ENCODE data around the gene VPS52. TPM values are rescaled to one million over a fixed set of nuclear protein-coding genes. Genes with fewer than 3 reads are reported as not detected.

VPS52 gene
- total and polyA plus RNA-seq, 2 donors (not counting 1 experiment from before 2014, with no cell fraction given) = 100 to 144 TPM

GRCh38 chr6:33280539-33280938 lies 8.9 kb upstream of the VPS52 start:
- Histone ChIP-seq H3K27me3 (replicated peaks in 1 of 4; ENCODE audit: control extremely low read depth in 1 of 4, control insufficient read depth in 3 of 4, insufficient read depth in 4 of 4, low read length in 3 of 4) (no peaks in the 10 kb centered on the region), H3K79me2 (ENCODE audit: control insufficient read depth, insufficient read depth, low read length) (peaks cover 14% of the 10 kb centered on the region), H3K4me1 (ENCODE audit: control insufficient read depth in 2 of 2, insufficient read depth in 2 of 2, low read length in 2 of 2) (peaks cover 23 to 34% of the 10 kb centered on the region in 2 donors), H3K36me3 (replicated peaks in 1 of 2; ENCODE audit: control extremely low read depth in 1 of 2, control insufficient read depth in 1 of 2, extremely low read depth in 1 of 2, insufficient read depth in 2 of 2, low read length in 1 of 2) (peaks cover 0 to 53% of the 10 kb centered on the region in 2 experiments), H3K27ac (ENCODE audit: low read length in 2 of 2) (no peak overlapping the region), H4K20me1 (ENCODE audit: control insufficient read depth, insufficient read depth, low read length, poor library complexity, severe bottlenecking) (peaks cover 41% of the 10 kb centered on the region), H3K9ac (ENCODE audit: low read length) (no peak overlapping the region), H3K4me2 (replicated peaks; ENCODE audit: low read depth, low read length, poor library complexity, severe bottlenecking) (no peak overlapping the region), H3K4me3 (ENCODE audit: control extremely low read depth in 1 of 5, extremely low read depth in 1 of 5, insufficient read depth in 1 of 5, low read depth in 2 of 5, low read length in 4 of 5) (no peak overlapping the region), H3K9me3 (ENCODE audit: control extremely low read depth in 1 of 3, control insufficient read depth in 2 of 3, insufficient read depth in 1 of 3, low read length in 2 of 3) (no peaks in the 10 kb centered on the region), H2AFZ (ENCODE audit: insufficient read depth, low read depth, low read length, poor library complexity, severe bottlenecking) (no peak overlapping the region)
- ChIA-PET POLR2A (no interaction called here), CTCF (interaction anchor here (0.7 to 0.8 kb wide), 2 partner anchors 9 to 64 kb away, joined by 3 read pairs; partner anchors contain the start of genes RPS18 and VPS52)
- TF ChIP-seq, protein P1, sequence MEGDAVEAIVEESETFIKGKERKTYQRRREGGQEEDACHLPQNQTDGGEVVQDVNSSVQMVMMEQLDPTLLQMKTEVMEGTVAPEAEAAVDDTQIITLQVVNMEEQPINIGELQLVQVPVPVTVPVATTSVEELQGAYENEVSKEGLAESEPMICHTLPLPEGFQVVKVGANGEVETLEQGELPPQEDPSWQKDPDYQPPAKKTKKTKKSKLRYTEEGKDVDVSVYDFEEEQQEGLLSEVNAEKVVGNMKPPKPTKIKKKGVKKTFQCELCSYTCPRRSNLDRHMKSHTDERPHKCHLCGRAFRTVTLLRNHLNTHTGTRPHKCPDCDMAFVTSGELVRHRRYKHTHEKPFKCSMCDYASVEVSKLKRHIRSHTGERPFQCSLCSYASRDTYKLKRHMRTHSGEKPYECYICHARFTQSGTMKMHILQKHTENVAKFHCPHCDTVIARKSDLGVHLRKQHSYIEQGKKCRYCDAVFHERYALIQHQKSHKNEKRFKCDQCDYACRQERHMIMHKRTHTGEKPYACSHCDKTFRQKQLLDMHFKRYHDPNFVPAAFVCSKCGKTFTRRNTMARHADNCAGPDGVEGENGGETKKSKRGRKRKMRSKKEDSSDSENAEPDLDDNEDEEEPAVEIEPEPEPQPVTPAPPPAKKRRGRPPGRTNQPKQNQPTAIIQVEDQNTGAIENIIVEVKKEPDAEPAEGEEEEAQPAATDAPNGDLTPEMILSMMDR (IDR thresholded peaks at IDR 0.05) = no peak
- TF ChIP-seq EZH2 (IDR thresholded peaks at IDR 0.05; ENCODE audit: borderline replicate concordance, insufficient read depth, low read depth, low read length, poor library complexity, severe bottlenecking) = no peak
- DNase-seq (no peak), ATAC-seq (ENCODE audit: low read depth) (no peak)
- Mint-ChIP-seq H3K27ac (peak overlapping the region; percentile 73), H3K27me3 (no peaks in the 10 kb centered on the region), H3K9me3 (ENCODE audit: insufficient read depth) (no peaks in the 10 kb centered on the region), H3K4me1 (peaks cover 40% of the 10 kb centered on the region), H3K4me3 (no peak overlapping the region)
- WGBS (ENCODE audit: insufficient coverage) = 100% methylated on average over 1 of the region's 6 CpGs
- intact Hi-C loops (cut with micrococcal nuclease) = no loop called here

GRCh38 chr6:33279971-33280511 lies 8.4 kb upstream of the VPS52 start:
- ChIA-PET CTCF (interaction anchor here (1.4 to 3.9 kb wide), 3 partner anchors 9 to 65 kb away, joined by 3 to 41 read pairs (median 32); partner anchors contain the start of genes PFDN6, RGL2 and WDR46), POLR2A (interaction anchor here (0.7 kb wide), 1 partner anchor 344 kb away, joined by 3 read pairs; no protein-coding TSS in a partner anchor)
- DNase-seq = peak; percentile 49
- no peak overlapping the region for H3K4me2 ChIP-seq (replicated peaks; ENCODE audit: low read depth, low read length, poor library complexity, severe bottlenecking)
- peak overlapping the region; percentile 46 for H3K27ac Mint-ChIP-seq
- intact Hi-C loops (cut with micrococcal nuclease) = no loop called here
- H3K4me3 Mint-ChIP-seq = no peak overlapping the region
- H3K4me1 ChIP-seq (ENCODE audit: control insufficient read depth in 2 of 2, insufficient read depth in 2 of 2, low read length in 2 of 2) = peaks cover 28 to 39% of the 10 kb centered on the region in 2 donors
- H3K27ac ChIP-seq (ENCODE audit: low read length in 2 of 2) = no peak overlapping the region
- no peaks in the 10 kb centered on the region for H3K9me3 Mint-ChIP-seq (ENCODE audit: insufficient read depth)
- H3K36me3 ChIP-seq (replicated peaks in 1 of 2; ENCODE audit: control extremely low read depth in 1 of 2, control insufficient read depth in 1 of 2, extremely low read depth in 1 of 2, insufficient read depth in 2 of 2, low read length in 1 of 2) = peaks cover 0 to 54% of the 10 kb centered on the region in 2 experiments
- peaks cover 42% of the 10 kb centered on the region for H3K4me1 Mint-ChIP-seq
- WGBS (ENCODE audit: insufficient coverage) = 90% methylated on average over 2 of the region's 5 CpGs
- no peak overlapping the region for H3K9ac ChIP-seq (ENCODE audit: low read length)
- no peak overlapping the region for H3K4me3 ChIP-seq (ENCODE audit: control extremely low read depth in 1 of 5, extremely low read depth in 1 of 5, insufficient read depth in 1 of 5, low read depth in 2 of 5, low read length in 4 of 5)
- no peak overlapping the region for H2AFZ ChIP-seq (ENCODE audit: insufficient read depth, low read depth, low read length, poor library complexity, severe bottlenecking)
- TF ChIP-seq, protein P1 (IDR thresholded peaks at IDR 0.05) = no peak
- no peak for TF ChIP-seq EZH2 (IDR thresholded peaks at IDR 0.05; ENCODE audit: borderline replicate concordance, insufficient read depth, low read depth, low read length, poor library complexity, severe bottlenecking)
- no peaks in the 10 kb centered on the region for H3K27me3 ChIP-seq (replicated peaks in 1 of 4; ENCODE audit: control extremely low read depth in 1 of 4, control insufficient read depth in 3 of 4, insufficient read depth in 4 of 4, low read length in 3 of 4)
- no peak for ATAC-seq (ENCODE audit: low read depth)
- no peaks in the 10 kb centered on the region for H3K9me3 ChIP-seq (ENCODE audit: control extremely low read depth in 1 of 3, control insufficient read depth in 2 of 3, insufficient read depth in 1 of 3, low read length in 2 of 3)
- H3K27me3 Mint-ChIP-seq = no peaks in the 10 kb centered on the region
- H4K20me1 ChIP-seq (ENCODE audit: control insufficient read depth, insufficient read depth, low read length, poor library complexity, severe bottlenecking) = peaks cover 42% of the 10 kb centered on the region
- peaks cover 18% of the 10 kb centered on the region for H3K79me2 ChIP-seq (ENCODE audit: control insufficient read depth, insufficient read depth, low read length)

All from B cell (primary cell).